ENCODE data around the gene PRR14.

- no peak for TF ChIP-seq CTCF (conservative IDR thresholded peaks at IDR 0.05 in 1 of 2, IDR thresholded peaks at IDR 0.05 in 1 of 2; ENCODE audit: extremely low read depth in 1 of 2, insufficient read depth in 1 of 2, low read depth in 1 of 2, low read length in 2 of 2)
- no peak for TF ChIP-seq EZH2 (IDR thresholded peaks at IDR 0.05; ENCODE audit: borderline replicate concordance, low read length)
These were observed 5.6 kb downstream of the PRR14 start for GRCh38 chr16:30656388-30656787.
